ENCODE data around the gene ZDHHC14.

DNA sequence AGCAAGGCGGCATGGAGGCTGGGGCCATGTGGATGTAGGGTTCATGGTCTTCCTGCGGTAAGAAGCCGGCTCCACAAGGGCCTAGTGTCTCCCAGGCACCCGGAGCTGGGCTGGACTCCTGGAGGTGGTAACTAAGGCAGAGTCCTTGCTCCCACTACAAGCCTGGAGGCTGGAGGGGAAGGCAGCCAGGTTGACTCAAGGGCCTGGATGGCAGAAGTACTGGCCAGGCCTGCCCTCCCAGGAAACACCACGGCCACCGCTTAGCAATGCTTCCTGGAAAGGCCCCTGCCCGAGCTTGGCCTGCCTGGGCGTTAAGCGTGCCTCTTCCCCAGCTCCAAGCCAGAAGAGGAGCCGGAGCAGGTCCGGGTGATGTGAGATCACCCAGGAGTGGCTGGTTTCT lies 182.0 kb downstream of the ZDHHC14 start:
- TF ChIP-seq RAD21 (IDR thresholded peaks at IDR 0.05 in 1 of 2, conservative IDR thresholded peaks at IDR 0.05 in 1 of 2; ENCODE audit: low read depth in 2 of 2, low read length in 2 of 2) (no peak), CEBPB (IDR thresholded peaks at IDR 0.05; ENCODE audit: low read depth, low read length) (no peak)
- TF ChIP-seq, protein P1, sequence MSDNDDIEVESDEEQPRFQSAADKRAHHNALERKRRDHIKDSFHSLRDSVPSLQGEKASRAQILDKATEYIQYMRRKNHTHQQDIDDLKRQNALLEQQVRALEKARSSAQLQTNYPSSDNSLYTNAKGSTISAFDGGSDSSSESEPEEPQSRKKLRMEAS (IDR thresholded peaks at IDR 0.05) = no peak
